ENCODE measurements around the gene SPATA19.

The SPATA19 gene

DNA sequence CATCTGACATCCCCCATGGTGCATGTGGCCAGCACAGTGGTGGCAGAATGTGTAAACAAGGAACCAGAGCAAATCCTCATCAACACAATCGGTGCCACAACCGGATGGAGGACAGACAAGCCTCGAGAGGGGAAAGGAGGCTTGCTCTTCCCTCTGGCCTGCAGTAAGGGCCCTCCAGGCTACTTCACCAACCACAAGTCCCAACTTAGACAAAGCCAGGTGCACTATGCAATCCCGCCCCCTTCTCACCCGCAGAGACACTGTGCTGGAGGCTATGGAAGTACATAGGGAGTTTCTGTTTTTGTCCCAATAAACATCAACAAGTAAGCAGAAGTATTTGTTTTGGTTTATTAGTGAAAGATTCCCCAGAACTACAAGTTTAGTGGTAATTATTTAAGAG lies 54.3 kb downstream of the SPATA19 start:
- TF ChIP-seq, protein P1, sequence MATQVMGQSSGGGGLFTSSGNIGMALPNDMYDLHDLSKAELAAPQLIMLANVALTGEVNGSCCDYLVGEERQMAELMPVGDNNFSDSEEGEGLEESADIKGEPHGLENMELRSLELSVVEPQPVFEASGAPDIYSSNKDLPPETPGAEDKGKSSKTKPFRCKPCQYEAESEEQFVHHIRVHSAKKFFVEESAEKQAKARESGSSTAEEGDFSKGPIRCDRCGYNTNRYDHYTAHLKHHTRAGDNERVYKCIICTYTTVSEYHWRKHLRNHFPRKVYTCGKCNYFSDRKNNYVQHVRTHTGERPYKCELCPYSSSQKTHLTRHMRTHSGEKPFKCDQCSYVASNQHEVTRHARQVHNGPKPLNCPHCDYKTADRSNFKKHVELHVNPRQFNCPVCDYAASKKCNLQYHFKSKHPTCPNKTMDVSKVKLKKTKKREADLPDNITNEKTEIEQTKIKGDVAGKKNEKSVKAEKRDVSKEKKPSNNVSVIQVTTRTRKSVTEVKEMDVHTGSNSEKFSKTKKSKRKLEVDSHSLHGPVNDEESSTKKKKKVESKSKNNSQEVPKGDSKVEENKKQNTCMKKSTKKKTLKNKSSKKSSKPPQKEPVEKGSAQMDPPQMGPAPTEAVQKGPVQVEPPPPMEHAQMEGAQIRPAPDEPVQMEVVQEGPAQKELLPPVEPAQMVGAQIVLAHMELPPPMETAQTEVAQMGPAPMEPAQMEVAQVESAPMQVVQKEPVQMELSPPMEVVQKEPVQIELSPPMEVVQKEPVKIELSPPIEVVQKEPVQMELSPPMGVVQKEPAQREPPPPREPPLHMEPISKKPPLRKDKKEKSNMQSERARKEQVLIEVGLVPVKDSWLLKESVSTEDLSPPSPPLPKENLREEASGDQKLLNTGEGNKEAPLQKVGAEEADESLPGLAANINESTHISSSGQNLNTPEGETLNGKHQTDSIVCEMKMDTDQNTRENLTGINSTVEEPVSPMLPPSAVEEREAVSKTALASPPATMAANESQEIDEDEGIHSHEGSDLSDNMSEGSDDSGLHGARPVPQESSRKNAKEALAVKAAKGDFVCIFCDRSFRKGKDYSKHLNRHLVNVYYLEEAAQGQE (IDR thresholded peaks at IDR 0.05; ENCODE audit: insufficient read depth in 1 of 2, low read depth in 2 of 2, low read length in 2 of 2) = no peak
- TF ChIP-seq TAF1 (IDR thresholded peaks at IDR 0.05; ENCODE audit: borderline replicate concordance, insufficient read depth, low read length) = no peak
- no peak for TF ChIP-seq FOXP2 (optimal IDR thresholded peaks at IDR 0.05; ENCODE audit: borderline replicate concordance, extremely low read depth, extremely low read length, insufficient read depth)
- no peak for TF ChIP-seq SIN3A (IDR thresholded peaks at IDR 0.05; ENCODE audit: borderline replicate concordance, insufficient read depth, low read length)
- no peak for TF ChIP-seq POLR2AphosphoS5 (IDR thresholded peaks at IDR 0.05; ENCODE audit: low read depth, low read length)

Data from PFSK-1 (cell line).